Measurements from ENCODE around the gene REEP1.
"Not testable (repeated sequence)": the region's sequence is repeated elsewhere in the genome, so short reads cannot be mapped to it uniquely, and the experiment has no call there.

REEP1 gene

GRCh38 chr2:86281066-86281700 lies 56.2 kb downstream of the REEP1 start:
- DNase-seq: no peak

- DNase-seq: no peak
These were observed 57.2 kb downstream of the REEP1 start for GRCh38 chr2:86280191-86280667.

GRCh38 chr2:86275962-86276361 lies 61.5 kb downstream of the REEP1 start:
- DNase-seq: no peak

GRCh38 chr2:86275384-86275799 lies 62.0 kb downstream of the REEP1 start:
- no peak for DNase-seq

- no peak for DNase-seq
These were observed 62.5 kb downstream of the REEP1 start for GRCh38 chr2:86274918-86275275.

- no peak for DNase-seq
These were observed 63.0 kb downstream of the REEP1 start for GRCh38 chr2:86274265-86274917.

- DNase-seq: no peak
These were observed 65.3 kb downstream of the REEP1 start for GRCh38 chr2:86272111-86272510.

GRCh38 chr2:86271248-86271647 lies 66.2 kb downstream of the REEP1 start:
- no peak for DNase-seq

- no peak for DNase-seq
These were observed 73.5 kb downstream of the REEP1 start for GRCh38 chr2:86263956-86264355.

GRCh38 chr2:86260978-86261377 lies 76.4 kb downstream of the REEP1 start:
- DNase-seq: no peak

- no peak for DNase-seq
These were observed 79.3 kb downstream of the REEP1 start for GRCh38 chr2:86258106-86258505.

GRCh38 chr2:86256982-86257381 lies 80.4 kb downstream of the REEP1 start:
- no peak for DNase-seq

GRCh38 chr2:86256300-86256699 lies 81.1 kb downstream of the REEP1 start:
- DNase-seq: no peak

GRCh38 chr2:86254576-86255538 lies 82.6 kb downstream of the REEP1 start:
- peak; percentile 12 for DNase-seq

- no peak for DNase-seq
These were observed 84.0 kb downstream of the REEP1 start for GRCh38 chr2:86253424-86253823.

- no peak for DNase-seq
These were observed 85.6 kb downstream of the REEP1 start for GRCh38 chr2:86251840-86252266.

- no peak for DNase-seq
These were observed 87.6 kb downstream of the REEP1 start for GRCh38 chr2:86249579-86250391.

- DNase-seq: no peak
These were observed 88.2 kb downstream of the REEP1 start for GRCh38 chr2:86249176-86249575.

GRCh38 chr2:86245222-86245621 lies 92.2 kb downstream of the REEP1 start:
- not testable (repeated sequence) for DNase-seq

- not testable (repeated sequence) for DNase-seq
These were observed 92.6 kb downstream of the REEP1 start for GRCh38 chr2:86244781-86245180.

GRCh38 chr2:86243950-86244733 lies 93.3 kb downstream of the REEP1 start:
- DNase-seq: no peak

GRCh38 chr2:86243272-86243671 lies 94.2 kb downstream of the REEP1 start:
- DNase-seq: no peak
